ENCODE data around the gene PURB.

DNA sequence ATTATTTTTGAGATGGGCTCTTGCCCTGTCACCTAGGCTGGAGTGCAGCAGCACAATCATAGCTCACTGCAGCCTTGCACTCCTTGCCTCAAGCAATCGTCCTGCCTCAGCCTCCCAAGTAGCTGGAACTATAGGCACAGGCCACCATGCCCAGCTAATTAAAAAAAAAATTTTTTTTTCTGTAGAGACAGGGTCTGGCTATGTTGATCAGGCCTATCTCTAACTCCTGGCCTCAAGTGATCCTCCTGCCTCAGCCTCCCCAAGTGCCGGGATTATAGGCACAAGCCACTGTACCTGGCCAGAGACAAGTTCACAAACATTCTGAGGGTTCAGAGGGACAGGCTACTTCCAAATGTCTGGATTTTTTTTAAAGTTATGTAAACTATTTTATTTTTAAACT is 32.1 kb upstream of the PURB start:
- TF ChIP-seq POLR2A (IDR thresholded peaks at IDR 0.05) = no peak
- no peak for TF ChIP-seq POLR2AphosphoS5 (IDR thresholded peaks at IDR 0.05)
